Measurements from ENCODE around the gene TAF4B.

DNA sequence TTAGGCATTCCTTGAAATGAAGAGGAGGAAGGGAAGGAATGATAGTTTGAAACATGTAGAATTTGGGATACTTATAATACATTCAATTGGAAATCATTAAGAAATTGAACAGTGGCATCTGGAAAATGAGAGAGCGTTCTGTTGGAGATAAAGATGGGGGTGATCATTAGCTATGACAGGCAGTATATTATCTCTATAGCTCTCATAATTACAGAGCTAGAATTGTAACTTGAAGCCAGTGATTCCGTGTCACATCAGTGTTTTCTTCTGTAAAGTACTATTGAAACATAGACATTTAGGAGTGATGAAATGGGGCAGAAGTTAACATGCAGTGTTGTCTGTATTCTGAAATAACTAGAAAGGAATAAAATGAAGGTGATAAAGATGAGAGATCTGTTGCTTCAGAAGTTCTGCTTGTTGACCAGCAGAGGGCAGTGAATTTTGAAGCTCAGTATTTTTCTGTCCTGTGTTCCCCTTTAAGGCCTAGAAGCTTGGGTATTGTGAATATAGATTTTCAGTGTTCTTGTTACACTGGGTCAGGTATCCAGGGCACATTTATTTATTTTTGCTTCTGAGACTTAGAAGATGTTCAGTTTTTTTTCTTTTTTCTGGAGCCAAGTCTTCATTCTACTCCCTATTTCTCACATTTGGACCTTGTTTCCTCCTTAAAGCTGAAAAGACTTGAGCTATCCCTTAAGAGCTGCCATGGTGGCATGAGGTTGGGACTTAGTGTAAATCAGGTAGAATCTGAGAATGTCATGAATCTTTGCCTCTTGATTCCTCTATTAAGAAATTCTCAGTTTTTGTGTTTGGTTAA lies 157.4 kb downstream of the TAF4B start:
- TF ChIP-seq ATF3 (CRISPR knock-in tag; conservative IDR thresholded peaks at IDR 0.05) (no peak), PRRX2 (CRISPR knock-in tag; IDR thresholded peaks at IDR 0.05) (no peak), CTCF (IDR thresholded peaks at IDR 0.05) (no peak), NFYB (CRISPR knock-in tag; conservative IDR thresholded peaks at IDR 0.05; ENCODE audit: low read depth) (no peak), RORB (CRISPR knock-in tag; IDR thresholded peaks at IDR 0.05) (no peak), JUN (CRISPR knock-in tag; IDR thresholded peaks at IDR 0.05) (no peak), RELA (CRISPR knock-in tag; IDR thresholded peaks at IDR 0.05; ENCODE audit: borderline replicate concordance) (no peak), IRF2 (CRISPR knock-in tag; IDR thresholded peaks at IDR 0.05; ENCODE audit: borderline replicate concordance, low read depth) (no peak), FOXP1 (CRISPR knock-in tag; IDR thresholded peaks at IDR 0.05; ENCODE audit: borderline replicate concordance) (no peak), ZNF121 (CRISPR knock-in tag; IDR thresholded peaks at IDR 0.05) (no peak)
- TF ChIP-seq, protein P1, sequence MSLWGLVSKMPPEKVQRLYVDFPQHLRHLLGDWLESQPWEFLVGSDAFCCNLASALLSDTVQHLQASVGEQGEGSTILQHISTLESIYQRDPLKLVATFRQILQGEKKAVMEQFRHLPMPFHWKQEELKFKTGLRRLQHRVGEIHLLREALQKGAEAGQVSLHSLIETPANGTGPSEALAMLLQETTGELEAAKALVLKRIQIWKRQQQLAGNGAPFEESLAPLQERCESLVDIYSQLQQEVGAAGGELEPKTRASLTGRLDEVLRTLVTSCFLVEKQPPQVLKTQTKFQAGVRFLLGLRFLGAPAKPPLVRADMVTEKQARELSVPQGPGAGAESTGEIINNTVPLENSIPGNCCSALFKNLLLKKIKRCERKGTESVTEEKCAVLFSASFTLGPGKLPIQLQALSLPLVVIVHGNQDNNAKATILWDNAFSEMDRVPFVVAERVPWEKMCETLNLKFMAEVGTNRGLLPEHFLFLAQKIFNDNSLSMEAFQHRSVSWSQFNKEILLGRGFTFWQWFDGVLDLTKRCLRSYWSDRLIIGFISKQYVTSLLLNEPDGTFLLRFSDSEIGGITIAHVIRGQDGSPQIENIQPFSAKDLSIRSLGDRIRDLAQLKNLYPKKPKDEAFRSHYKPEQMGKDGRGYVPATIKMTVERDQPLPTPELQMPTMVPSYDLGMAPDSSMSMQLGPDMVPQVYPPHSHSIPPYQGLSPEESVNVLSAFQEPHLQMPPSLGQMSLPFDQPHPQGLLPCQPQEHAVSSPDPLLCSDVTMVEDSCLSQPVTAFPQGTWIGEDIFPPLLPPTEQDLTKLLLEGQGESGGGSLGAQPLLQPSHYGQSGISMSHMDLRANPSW (CRISPR knock-in tag; conservative IDR thresholded peaks at IDR 0.05; ENCODE audit: low read depth): no peak
- TF ChIP-seq, protein P2, sequence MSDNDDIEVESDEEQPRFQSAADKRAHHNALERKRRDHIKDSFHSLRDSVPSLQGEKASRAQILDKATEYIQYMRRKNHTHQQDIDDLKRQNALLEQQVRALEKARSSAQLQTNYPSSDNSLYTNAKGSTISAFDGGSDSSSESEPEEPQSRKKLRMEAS (CRISPR knock-in tag; IDR thresholded peaks at IDR 0.05): no peak

All from WTC11 (cell line).